GM10248 (cell line): ENCODE data around the gene KCTD17.

Source experiments
- CTCF ChIA-PET: fragments of 300-600 bp; sonication (Branson Sonifier 250); formaldehyde crosslinking; extraction: SDS; loops from one replicate; lab custom pipeline; 2021; ENCODE audit warnings: antibody characterized with exemption; lab: Yijun Ruan, JAX
- POLR2A ChIA-PET: fragments of 350-650 bp; sonication (Branson Sonifier 250); formaldehyde crosslinking; extraction: SDS; loops from one replicate; lab custom pipeline; 2020; ENCODE audit warnings: antibody characterized with exemption; lab: Yijun Ruan, JAX
- DNase-seq: peaks from one replicate; pipeline ENCODE4 v3.0.0; 2012; ENCODE audit errors: extremely low spot score
- TF ChIP-seq, protein P1 (sequence below): IDR thresholded peaks from 2 replicates; pipeline ENCODE4 v1.5.1; 2012; ENCODE audit warnings: mild to moderate bottlenecking, low read depth; ENCODE audit errors: extremely low read depth, missing control alignments, control extremely low read depth

KCTD17 gene

DNA sequence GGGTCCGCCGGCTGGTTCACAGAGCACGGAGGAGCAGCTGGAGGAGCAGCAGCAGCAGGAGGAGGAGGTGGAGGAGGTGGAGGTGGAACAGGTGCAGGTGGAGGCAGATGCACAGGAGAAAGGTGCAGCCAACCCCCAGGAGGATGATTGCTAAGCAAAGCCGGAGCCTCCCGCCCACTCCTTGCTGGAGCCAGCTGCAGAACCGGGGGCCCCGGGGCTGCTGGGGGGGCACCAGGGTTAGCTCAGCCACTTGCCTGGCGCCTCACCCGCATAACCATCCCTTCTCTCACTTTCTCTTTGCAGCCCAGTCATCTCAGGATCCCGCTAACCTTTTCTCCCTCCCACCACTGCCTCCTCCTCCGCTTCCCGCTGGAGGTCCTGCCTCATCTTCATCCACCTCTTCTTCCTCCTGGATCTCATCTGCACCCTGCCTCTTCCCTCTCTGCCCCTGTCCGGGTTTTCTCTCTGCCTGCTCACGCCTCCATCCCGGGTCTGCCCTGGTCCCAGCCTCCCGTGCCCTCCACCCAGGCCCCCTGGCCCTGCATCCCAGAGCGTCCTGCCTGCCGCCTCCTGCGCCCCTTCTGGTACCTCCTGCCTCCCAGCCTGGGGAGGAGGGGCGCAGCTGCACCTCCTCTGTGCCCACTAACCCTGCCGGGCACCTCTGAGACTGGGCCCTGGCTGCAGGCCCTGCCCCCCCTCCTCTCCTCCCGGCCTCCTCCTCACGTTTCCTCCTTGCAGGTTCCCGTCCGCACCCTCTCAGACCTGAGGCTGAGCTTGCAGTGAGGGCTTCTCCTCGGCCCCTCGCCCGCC, 9.5 kb downstream of the KCTD17 start:
- CTCF ChIA-PET: interaction anchor here (0.9 to 2.1 kb wide), 3 partner anchors 16 to 200 kb away, joined by 3 to 7 read pairs (median 5); no protein-coding TSS in a partner anchor
- DNase-seq: peak; percentile 70
- POLR2A ChIA-PET: no interaction called here

DNA sequence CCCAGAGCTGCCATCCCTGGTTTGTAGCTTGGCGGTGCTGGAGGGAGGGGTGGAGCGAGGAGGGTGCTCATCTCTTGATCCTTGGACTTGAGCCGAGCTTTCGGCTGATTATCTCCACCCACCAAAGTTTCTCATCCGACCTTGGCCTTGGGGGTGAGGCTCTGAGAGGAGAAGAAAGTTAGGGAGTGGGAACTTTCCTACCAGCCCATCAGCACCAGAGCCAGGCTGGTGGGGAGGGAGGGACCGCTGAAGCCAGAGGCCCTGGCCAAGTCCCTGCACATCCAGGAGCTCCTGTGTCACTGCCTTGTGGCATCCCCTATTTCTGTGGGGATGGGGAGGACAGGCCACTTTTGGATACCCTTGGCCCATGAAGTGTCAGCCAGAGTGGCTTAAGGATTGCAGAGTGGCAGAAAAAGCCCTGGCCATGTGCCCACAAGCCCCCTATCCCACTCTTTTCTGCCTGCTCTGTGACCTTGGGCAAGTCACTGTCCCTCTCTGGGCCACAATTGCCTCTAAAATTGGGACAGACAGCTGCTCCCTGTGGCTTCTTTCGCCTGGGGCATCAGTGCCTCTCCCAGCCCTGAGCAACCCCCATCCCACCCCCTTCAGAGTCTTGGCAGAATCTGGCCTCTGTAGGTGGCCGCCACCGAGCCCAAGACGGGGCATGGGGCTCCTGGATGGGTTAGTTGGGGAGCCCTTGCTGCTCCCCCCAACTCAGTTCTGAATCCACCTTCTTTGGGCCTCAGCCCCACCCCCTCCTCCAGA, 10.3 kb downstream of the KCTD17 start:
- CTCF ChIA-PET: interaction anchor here (0.9 to 2.1 kb wide), 3 partner anchors 15 to 199 kb away, joined by 3 to 7 read pairs (median 5); no protein-coding TSS in a partner anchor
- POLR2A ChIA-PET: no interaction called here
- DNase-seq: no peak

More for the DNA sequence above, 9.5 kb downstream of the KCTD17 start:
- TF ChIP-seq, protein P1, sequence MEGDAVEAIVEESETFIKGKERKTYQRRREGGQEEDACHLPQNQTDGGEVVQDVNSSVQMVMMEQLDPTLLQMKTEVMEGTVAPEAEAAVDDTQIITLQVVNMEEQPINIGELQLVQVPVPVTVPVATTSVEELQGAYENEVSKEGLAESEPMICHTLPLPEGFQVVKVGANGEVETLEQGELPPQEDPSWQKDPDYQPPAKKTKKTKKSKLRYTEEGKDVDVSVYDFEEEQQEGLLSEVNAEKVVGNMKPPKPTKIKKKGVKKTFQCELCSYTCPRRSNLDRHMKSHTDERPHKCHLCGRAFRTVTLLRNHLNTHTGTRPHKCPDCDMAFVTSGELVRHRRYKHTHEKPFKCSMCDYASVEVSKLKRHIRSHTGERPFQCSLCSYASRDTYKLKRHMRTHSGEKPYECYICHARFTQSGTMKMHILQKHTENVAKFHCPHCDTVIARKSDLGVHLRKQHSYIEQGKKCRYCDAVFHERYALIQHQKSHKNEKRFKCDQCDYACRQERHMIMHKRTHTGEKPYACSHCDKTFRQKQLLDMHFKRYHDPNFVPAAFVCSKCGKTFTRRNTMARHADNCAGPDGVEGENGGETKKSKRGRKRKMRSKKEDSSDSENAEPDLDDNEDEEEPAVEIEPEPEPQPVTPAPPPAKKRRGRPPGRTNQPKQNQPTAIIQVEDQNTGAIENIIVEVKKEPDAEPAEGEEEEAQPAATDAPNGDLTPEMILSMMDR: no peak

DNA sequence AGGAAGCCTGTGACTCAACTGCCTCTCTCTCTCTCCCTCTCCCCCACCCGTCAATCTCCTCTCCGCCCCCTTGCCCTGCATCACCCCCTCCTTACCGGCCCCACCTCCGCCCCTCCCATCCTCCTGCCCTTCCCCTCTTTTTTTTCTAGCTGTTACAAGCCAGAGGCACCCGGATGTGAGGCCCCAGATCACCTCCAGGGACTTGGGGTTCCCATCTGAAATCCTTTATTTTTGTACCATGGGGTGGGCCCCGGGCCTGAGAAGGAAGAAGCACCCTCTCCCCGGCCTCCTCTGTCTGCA, 10.8 kb downstream of the KCTD17 start:
- POLR2A ChIA-PET: no interaction called here
- TF ChIP-seq, protein P1: no peak
- CTCF ChIA-PET: no interaction called here
- no peak for DNase-seq

More for the DNA sequence above, 10.3 kb downstream of the KCTD17 start:
- TF ChIP-seq, protein P1: no peak

DNA sequence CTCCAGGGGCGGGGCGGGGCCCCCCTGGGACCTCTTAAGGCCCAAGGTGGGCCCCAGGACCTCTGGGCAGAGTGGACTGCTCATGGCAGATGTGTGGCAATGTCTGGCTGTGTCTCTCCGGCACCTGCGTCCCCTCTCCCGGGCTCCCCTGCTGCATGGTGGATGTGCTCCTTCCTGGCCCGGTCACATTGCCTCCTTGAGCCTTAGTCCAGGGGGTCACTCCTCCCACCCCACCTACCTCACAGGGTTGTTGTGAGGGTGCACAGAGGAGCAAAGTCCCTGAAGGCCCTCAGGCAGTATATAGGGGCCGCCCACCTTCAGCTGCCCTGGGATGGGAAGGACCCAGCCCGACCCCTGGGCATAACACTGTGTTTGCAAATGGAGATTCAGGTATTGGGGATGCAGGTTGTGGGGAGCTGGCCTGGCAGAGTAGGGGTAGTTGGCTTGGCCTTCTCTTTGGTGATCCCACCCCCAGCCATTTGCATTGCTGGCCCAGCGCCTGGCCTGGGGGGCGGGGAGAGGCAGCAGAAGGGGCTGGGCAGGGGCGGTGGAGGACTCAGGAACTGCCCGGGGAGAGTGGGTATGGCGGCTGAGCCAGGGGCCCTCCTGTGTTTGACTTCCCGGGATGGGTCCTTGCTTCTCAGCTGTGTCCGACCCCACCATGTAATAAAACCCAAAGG, 11.3 kb downstream of the KCTD17 start:
- ChIA-PET CTCF (interaction anchor here (1.1 kb wide), 1 partner anchor 41 kb away, joined by 3 read pairs; no protein-coding TSS in a partner anchor), POLR2A (no interaction called here)
- no peak for DNase-seq
- TF ChIP-seq, protein P1: no peak

DNA sequence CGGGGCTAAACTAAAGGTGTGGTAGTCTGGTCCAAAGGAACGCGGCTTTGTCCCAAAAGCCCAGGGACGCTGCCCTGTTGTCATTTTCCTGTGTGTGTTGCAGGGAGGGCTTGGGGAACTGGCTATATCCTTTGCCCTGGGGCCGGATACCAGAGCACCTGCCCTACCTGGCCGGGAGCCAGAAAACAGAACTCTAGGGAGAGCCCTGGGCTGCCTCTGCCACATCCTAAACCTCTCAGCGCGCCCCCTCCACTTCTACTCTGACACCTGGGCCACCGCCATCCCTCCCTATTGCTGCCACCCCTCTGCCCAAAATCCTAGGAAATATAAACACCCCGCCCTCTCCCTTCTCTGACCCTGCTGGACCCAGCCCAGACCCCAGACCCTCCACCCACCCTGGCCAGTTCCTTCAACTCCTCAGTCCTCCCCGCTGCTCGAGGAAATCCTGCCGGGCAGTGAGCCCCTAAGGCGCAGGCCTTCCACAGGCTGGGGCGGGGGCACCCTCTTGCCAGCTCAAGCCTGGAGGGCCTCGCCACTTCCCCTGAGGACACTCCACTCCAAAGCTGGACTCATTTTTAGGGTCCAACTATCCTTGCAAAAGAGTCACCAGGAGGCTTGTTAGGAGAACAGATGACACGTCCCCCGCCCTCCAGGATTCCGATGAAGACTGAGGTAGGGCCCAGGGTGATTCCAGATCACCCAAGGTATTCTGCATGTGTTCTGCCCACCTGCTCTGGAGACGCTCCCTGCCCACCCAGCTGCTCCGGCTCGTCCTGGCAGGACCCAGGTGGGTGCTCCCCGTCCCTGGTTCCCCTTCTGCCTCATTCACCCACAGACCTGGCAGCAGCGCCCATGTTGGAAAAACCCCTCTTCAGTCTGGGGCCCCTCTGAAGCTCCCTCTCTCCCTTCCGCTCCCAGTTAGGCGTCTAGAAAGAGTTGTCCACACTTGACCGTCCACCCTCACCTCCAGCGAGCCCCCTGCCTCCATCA, 12.2 kb downstream of the KCTD17 start:
- ChIA-PET POLR2A (no interaction called here), CTCF (interaction anchor here (1.1 kb wide), 1 partner anchor 42 kb away, joined by 3 read pairs; no protein-coding TSS in a partner anchor)
- no peak for DNase-seq
- TF ChIP-seq, protein P1: no peak
